GM18507 (cell line): ENCODE measurements around the gene FRMD3.

ENCODE experiments used
- DNase-seq: peaks from one replicate; pipeline ENCODE4 v3.0.0; 2011; ENCODE audit warnings: low read depth; ENCODE audit not compliant: insufficient read length; ENCODE audit errors: extremely low spot score
- FAIRE-seq: peaks from 2 replicates; lab custom pipeline; 2011; peaks lifted over from hg19 to GRCh38; lab: Jason Lieb, UNC

The FRMD3 gene

GRCh38 chr9:83267741-83268140 lies 270.5 kb downstream of the FRMD3 start:
- DNase-seq = no peak
- FAIRE-seq = no peak

- DNase-seq (no peak), FAIRE-seq (no peak)
These were observed 271.3 kb downstream of the FRMD3 start for GRCh38 chr9:83266666-83267496.

DNA sequence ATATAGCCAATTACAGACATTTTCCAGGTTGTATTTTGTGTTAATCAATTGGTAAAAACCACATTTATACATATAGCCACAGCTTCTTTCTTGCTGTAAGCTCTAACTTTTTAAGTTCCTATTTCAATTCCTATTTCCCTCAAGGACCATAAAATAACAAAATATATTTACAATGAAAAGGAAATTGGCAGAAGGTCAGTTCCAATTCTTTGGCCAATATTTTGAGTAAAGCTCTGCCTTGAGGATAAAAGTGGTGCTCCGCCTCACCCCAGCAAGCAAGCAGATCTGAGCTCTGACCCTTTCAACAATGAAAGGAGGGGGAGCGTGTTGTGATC lies 271.9 kb downstream of the FRMD3 start:
- FAIRE-seq = no peak

DNA sequence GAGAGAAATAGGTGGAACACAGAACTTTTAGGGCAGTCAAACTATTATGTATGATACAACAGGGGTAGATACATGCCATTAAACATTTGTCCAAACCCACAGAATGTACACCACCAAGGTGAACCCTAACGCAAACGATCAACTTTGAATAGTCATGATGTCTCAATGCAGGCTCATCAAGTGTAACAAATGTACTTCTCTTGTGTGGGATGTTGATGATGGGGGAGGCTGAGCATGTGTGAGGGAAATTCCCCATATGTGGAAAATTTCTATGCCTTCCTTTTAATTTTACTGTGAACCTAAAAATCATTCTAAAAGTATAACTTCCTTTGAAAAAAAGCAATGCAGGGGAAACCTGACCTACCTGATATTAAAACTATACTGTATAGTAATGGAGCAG lies 273.9 kb downstream of the FRMD3 start:
- DNase-seq (no peak), FAIRE-seq (no peak)

More for the DNA sequence above, 271.9 kb downstream of the FRMD3 start:
- DNase-seq = no peak

- DNase-seq (no peak), FAIRE-seq (no peak)
These were observed 278.6 kb downstream of the FRMD3 start for GRCh38 chr9:83259558-83259957.

DNA sequence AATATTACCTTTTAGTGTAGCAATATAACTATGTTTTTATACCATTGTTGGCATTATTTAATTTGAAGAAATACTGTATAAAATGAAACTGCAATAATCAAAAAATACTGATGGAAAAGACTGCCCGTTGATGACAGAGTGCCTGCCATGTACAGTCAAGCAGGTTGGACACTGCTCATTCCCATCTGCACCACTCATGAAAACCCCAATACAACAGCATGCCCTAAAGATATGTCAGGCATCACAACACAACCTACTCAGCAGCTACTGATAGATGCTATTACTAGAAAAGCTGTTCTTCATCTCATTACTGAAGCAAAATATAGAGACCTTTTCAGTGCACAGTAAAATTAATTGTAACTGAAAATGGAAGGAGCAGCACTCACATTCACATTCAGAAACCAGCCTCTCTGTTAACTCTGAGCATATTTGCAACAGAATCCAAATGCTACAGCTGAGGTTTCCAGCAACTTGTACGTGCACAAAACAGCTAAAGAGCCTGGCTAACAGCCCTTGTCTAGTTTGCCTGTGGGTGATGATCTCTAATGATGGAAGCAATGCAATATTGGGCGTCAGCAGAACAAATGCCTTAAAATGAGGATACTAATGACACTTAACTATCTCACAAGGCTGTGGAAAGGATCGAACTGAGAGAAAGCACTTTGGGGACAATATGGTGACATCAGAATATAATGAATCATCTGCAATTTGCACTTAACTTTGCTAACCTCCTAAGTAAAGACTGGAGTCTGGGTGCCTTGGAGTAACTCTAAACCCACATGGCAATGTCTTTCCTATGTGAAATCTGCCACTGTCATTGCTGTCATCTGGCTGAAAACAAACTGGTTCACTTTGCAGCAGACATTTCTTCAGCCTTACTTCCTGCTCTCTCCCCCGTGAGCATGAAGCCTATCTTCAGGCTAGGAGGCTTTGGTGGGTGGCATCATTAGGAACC lies 280.0 kb downstream of the FRMD3 start:
- no peak for FAIRE-seq
- DNase-seq = no peak

DNA sequence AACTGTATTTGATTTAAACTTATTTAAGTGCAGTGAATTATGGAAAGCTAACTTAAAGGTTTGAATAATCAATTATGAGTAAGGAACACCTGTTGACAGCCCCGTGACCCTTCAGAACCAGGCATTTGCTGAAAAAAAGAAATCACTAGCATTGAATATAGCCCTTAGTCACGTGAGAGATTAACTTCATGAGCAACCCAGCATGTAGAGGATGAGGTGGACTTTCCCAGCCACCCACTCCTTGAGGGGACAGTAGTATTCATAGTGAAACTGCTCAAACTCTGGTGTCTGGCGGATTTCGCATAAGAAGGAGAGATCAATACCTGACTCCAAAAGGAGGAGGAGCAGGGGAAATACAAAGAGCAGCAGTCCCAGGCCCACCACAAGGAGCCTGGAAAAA lies 290.5 kb downstream of the FRMD3 start:
- FAIRE-seq (peak; percentile 77), DNase-seq (no peak)

DNA sequence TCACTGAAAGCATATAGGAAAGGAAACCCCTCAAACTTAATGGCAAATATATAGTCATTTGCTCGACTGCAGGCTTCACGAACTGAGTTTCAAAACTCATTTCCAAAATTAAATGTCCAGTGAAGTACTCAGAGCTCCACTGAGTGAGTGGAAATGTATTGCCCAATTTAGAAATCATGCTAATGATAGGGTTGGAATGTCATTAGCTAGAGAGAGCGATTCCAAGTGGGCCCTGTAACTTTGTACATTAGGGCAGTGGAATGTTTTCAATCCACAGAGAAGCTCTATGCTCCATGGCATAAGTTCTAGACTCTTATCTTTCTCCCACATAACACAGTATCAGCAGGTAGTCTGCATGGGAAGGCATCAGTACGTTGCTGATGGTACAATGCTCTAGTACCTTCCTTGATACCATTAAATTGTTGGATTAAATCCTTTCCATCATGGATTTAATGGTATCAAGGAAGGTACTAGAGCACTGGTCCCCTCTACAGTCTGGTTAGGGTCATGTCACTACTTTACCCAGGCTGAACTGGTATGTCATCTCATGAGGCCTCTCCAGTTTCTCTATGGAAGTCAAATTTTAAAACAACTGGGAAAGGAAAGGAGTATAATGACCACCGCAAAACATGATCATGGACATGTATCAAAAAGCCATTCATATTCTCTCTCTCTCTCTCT lies 292.1 kb downstream of the FRMD3 start:
- FAIRE-seq (no peak), DNase-seq (no peak)

DNA sequence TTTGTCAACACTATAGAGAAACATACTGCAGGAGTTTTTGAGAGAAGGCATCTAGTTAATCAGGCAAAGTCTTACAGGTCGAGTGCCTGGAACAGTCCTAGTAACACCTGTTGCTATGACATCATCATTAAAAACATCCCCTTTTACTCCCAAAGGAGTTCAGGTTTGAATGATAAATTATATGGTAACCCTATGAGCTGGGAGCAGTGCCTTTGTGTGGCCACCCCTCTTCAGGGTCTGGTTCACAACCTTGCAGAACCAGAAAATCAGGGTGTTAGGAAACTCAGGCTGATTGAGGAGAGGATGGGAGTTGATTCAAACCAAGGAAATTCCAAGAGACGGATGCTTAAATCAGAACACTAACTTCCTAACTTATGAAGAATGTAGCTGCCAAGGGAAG lies 296.1 kb downstream of the FRMD3 start:
- FAIRE-seq = no peak

GRCh38 chr9:83240671-83241070 lies 297.5 kb downstream of the FRMD3 start:
- FAIRE-seq = no peak
- no peak for DNase-seq

More for the DNA sequence above, 296.1 kb downstream of the FRMD3 start:
- DNase-seq = no peak

DNA sequence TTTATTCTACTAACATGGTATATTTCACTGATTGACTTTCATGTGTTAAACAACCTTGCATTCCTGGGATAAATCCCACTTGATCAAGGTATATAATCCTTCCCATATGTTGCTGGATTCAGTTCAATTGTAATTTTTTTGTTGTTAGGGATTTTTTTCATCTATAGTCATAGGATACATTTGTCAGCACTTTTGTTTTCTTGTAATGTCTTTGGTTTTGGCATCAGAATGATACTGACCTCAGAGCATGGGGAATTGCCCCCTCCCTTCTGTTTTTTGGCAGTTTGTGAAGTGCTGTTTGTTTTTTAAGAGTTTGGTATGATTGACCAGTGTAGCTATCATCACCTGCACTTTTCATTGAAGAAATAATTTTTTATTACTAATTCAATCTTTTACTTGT lies 298.5 kb downstream of the FRMD3 start:
- DNase-seq (no peak), FAIRE-seq (no peak)

GRCh38 chr9:83238871-83239640 lies 299.1 kb downstream of the FRMD3 start:
- FAIRE-seq = no peak

DNA sequence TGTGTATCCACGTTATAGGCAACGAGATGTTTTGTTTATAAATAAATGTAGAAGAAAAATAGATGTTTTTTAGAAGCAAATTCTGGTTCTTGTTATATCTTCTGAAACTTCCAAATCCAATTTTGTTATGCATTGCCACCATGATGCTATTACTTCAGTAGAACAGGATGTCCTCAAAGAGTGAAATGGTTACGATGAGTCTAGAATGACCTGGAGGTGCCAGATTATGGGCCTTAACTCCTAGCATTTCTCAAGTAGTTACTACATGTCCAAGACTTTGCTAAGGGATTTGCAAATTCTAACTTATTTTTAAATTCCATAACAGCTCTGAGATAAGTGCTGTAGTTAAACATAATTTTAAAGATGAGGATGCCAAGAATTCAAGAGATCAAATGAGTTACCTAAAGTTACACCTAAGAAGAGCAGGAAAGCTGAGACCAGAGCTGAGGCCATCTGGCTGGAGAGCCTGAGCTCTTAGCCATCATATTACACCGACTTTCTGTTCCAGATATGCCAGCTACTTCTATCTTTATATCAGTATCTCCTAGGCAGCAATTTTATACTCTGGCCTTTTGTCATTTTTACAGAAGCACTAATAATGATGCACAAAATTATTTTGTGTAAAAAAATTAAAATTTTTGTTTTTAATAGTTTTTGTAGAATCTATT lies 302.0 kb downstream of the FRMD3 start:
- FAIRE-seq (no peak), DNase-seq (no peak)

More at GRCh38 chr9:83238871-83239640, 299.1 kb downstream of the FRMD3 start:
- no peak for DNase-seq

DNA sequence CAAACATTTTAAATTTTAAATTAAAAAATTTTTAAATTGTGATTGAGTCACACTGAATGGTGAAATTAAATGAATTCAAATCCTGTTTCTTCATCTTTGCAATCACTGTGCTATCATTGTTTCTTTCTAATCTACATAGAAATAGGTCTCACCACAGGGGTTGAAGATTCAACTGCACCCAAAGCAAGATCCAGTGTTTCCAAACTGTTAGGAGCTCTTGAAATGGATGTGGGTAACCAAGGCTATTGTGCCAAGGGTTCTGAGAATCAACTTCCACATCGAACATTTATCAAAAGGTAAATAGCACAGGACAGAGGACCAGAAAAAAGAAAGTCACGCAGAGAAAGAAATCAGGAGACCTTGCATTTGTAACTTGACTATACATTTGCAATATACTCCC lies 302.7 kb downstream of the FRMD3 start:
- DNase-seq (no peak), FAIRE-seq (no peak)

DNA sequence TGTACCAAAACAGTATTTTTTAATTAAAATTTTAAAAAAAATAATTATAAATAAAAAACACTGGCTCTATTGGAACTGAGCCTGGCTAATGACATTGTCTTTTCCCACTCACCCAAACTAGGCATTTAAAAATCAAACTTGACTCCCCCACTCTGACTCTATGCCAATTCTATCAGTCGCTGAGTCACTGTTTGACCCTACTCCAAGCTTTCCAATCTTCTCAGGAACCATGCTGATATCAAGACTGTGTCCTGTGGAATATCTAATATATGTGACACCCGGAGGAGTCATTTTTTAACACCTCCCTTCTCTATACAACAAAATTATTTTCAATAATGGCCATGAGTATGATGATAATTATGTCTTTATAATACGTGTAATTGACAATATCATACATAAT lies 303.7 kb downstream of the FRMD3 start:
- FAIRE-seq = no peak
- no peak for DNase-seq

GRCh38 chr9:83233647-83234046 lies 304.6 kb downstream of the FRMD3 start:
- no peak for FAIRE-seq
- DNase-seq = no peak

GRCh38 chr9:83231039-83231438 lies 307.2 kb downstream of the FRMD3 start:
- FAIRE-seq (no peak), DNase-seq (no peak)

GRCh38 chr9:83220730-83221129 lies 317.5 kb downstream of the FRMD3 start:
- FAIRE-seq = peak; percentile 68
- DNase-seq = no peak

GRCh38 chr9:83219924-83220438 lies 318.2 kb downstream of the FRMD3 start:
- no peak for DNase-seq
- FAIRE-seq = no peak
